ENCODE results near the gene PGM5. TPM values are rescaled to one million over a fixed set of nuclear protein-coding genes. Genes with fewer than 3 reads are reported as not detected.

The PGM5 gene
- total and polyA plus RNA-seq, 2 of the 4 experiments (the other 2 are of a cell fraction): 8.3 to 14.7 TPM

DNA sequence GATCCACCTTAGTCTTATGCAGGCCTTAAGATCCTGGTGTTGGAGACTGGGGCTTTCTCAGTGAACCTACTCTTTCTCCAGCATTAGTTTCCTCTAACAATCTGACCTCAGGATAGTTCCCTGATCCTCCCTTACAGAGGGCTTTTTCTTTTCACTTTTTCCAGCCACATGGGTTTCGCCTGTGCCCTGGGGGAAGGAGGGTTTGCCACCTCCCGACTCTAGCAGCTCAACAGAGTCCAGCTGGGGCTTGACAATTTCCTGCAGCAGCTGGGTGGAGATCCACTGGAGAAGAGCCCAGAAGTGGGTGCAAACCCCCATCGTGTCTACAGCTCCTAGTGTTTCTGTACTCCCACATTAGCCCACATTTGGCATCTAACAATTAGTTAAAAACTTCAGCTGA lies 191.8 kb downstream of the PGM5 start:
- dilution Hi-C loops (cut with HindIII; ENCODE audit: low sequenced_read_pairs, unreplicated experiment): no loop called here
- no peaks in the 10 kb centered on the region for H3K9me1 ChIP-seq (ENCODE audit: insufficient read depth, low read length)
- ATAC-seq (ENCODE audit: low read depth): no peak
- no peak overlapping the region for H3K27ac ChIP-seq (ENCODE audit: insufficient read depth, low read length)
- in situ Hi-C loops (cut with MboI; ENCODE audit: low sequenced_read_pairs): no loop called here
- H2BK5ac ChIP-seq (ENCODE audit: low read depth, low read length, poor library complexity, severe bottlenecking): no peak overlapping the region
- no TSS peak for BruUV-seq (replicated peaks)
- no peaks in the 10 kb centered on the region for H3K36me3 ChIP-seq (ENCODE audit: control insufficient read depth, insufficient read depth, low read length)
- H3K9ac ChIP-seq (ENCODE audit: low read depth, low read length): no peak overlapping the region
- no peak overlapping the region for H2AFZ ChIP-seq (replicated peaks; ENCODE audit: low read length, poor library complexity)
- no peak overlapping the region for H3K56ac ChIP-seq (ENCODE audit: extremely low read depth, insufficient read depth, low read length)
- no peak overlapping the region for H3K14ac ChIP-seq (replicated peaks; ENCODE audit: low read depth, low read length)
- no CpG with 5 or more reads among the region's 3 CpGs for WGBS, 2 experiments (ENCODE audit: extremely low coverage in 2 of 2, insufficient read length in 1 of 2)
- DNase-seq: no peak
- H3K18ac ChIP-seq (ENCODE audit: low read depth, low read length): no peak overlapping the region
- H3K4me1 ChIP-seq (ENCODE audit: control insufficient read depth, insufficient read depth, low read length): no peaks in the 10 kb centered on the region
- H4K5ac ChIP-seq (ENCODE audit: low read depth, low read length): no peak overlapping the region
- H3K4me2 ChIP-seq (ENCODE audit: low read depth, low read length): no peak overlapping the region
- H2BK20ac ChIP-seq (ENCODE audit: low read depth, low read length): no peak overlapping the region
- H2BK120ac ChIP-seq (ENCODE audit: low read depth, low read length): no peak overlapping the region
- ChIA-PET POLR2A (ENCODE audit: unreplicated experiment) (no interaction called here), CTCF (no interaction called here)
- no peak overlapping the region for H3K4ac ChIP-seq (ENCODE audit: low read depth, low read length)
- H3K79me1 ChIP-seq (ENCODE audit: low read depth in 1 of 2, low read length in 2 of 2): no peaks in the 10 kb centered on the region
- TF ChIP-seq CHD1 (IDR thresholded peaks at IDR 0.05; ENCODE audit: low read depth, low read length) (no peak), RCOR1 (IDR thresholded peaks at IDR 0.05; ENCODE audit: insufficient replicate concordance, low read length) (no peak), RFX5 (IDR thresholded peaks at IDR 0.05; ENCODE audit: low read depth, low read length) (no peak)
- TF ChIP-seq, protein P1, sequence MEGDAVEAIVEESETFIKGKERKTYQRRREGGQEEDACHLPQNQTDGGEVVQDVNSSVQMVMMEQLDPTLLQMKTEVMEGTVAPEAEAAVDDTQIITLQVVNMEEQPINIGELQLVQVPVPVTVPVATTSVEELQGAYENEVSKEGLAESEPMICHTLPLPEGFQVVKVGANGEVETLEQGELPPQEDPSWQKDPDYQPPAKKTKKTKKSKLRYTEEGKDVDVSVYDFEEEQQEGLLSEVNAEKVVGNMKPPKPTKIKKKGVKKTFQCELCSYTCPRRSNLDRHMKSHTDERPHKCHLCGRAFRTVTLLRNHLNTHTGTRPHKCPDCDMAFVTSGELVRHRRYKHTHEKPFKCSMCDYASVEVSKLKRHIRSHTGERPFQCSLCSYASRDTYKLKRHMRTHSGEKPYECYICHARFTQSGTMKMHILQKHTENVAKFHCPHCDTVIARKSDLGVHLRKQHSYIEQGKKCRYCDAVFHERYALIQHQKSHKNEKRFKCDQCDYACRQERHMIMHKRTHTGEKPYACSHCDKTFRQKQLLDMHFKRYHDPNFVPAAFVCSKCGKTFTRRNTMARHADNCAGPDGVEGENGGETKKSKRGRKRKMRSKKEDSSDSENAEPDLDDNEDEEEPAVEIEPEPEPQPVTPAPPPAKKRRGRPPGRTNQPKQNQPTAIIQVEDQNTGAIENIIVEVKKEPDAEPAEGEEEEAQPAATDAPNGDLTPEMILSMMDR (conservative IDR thresholded peaks at IDR 0.05; ENCODE audit: low read depth, low read length): no peak
- H4K91ac ChIP-seq (ENCODE audit: insufficient read depth, low read depth, low read length): no peak overlapping the region
- no peak overlapping the region for H3K4me3 ChIP-seq (ENCODE audit: insufficient read depth, low read depth, low read length)
- no peak overlapping the region for H2BK15ac ChIP-seq (ENCODE audit: low read depth, low read length)
- no peak overlapping the region for H2AK5ac ChIP-seq (ENCODE audit: low read depth, low read length)
- 0 out of 2 replicates have a peak, but pooled peaks cover 1% of the 10 kb centered on the region for H3K27me3 ChIP-seq (ENCODE audit: control insufficient read depth, insufficient read depth, low read length)
- H4K20me1 ChIP-seq (ENCODE audit: insufficient read depth, low read length): no peaks in the 10 kb centered on the region
- H3K23ac ChIP-seq (ENCODE audit: low read depth, low read length): no peak overlapping the region
- no peaks in the 10 kb centered on the region for H3K9me3 ChIP-seq (ENCODE audit: control insufficient read depth, insufficient read depth, low read length)
- intact Hi-C loops (cut with micrococcal nuclease): no loop called here
- H4K8ac ChIP-seq (ENCODE audit: low read depth in 2 of 2, low read length in 2 of 2): no peak overlapping the region
- H2AK9ac ChIP-seq (replicated peaks; ENCODE audit: low read depth, low read length, poor library complexity): no peak overlapping the region
